Measurements from ENCODE around the gene P4HA2.
A peak's percentile ranks its signal among the peaks of the same experiment; 100 is the strongest.

Gene P4HA2

GRCh38 chr5:132253452-132254320 lies 26.0 kb upstream of the P4HA2 start:
- no peak for TF ChIP-seq JUND (IDR thresholded peaks at IDR 0.05; ENCODE audit: low read depth)
- in situ Hi-C loops (cut with HindIII; ENCODE audit: low pct_unique_long_range_greater_than_20kb, low sequenced_read_pairs) = no loop called here
- DNase-seq (ENCODE audit: low read depth in 1 of 2, low spot score in 1 of 2) = peak in 1 of 2 experiments; percentile 30

- TF ChIP-seq JUND (IDR thresholded peaks at IDR 0.05; ENCODE audit: low read depth) = no peak
- no peak for DNase-seq (ENCODE audit: low read depth in 1 of 2, low spot score in 1 of 2)
- in situ Hi-C loops (cut with HindIII; ENCODE audit: low pct_unique_long_range_greater_than_20kb, low sequenced_read_pairs) = no loop called here
These were observed 25.4 kb upstream of the P4HA2 start for GRCh38 chr5:132253008-132253441.

- no peak for DNase-seq (ENCODE audit: low read depth in 1 of 2, low spot score in 1 of 2)
- TF ChIP-seq JUND (IDR thresholded peaks at IDR 0.05; ENCODE audit: low read depth) = no peak
- in situ Hi-C loops (cut with HindIII; ENCODE audit: low pct_unique_long_range_greater_than_20kb, low sequenced_read_pairs) = no loop called here
These were observed 23.6 kb upstream of the P4HA2 start for GRCh38 chr5:132251220-132251725.

- no peak for TF ChIP-seq JUND (IDR thresholded peaks at IDR 0.05; ENCODE audit: low read depth)
- in situ Hi-C loops (cut with HindIII; ENCODE audit: low pct_unique_long_range_greater_than_20kb, low sequenced_read_pairs) = no loop called here
- DNase-seq (ENCODE audit: low read depth in 1 of 2, low spot score in 1 of 2) = no peak
These were observed 22.9 kb upstream of the P4HA2 start for GRCh38 chr5:132250547-132250946.

- no peak for TF ChIP-seq JUND (IDR thresholded peaks at IDR 0.05; ENCODE audit: low read depth)
- no peak for DNase-seq (ENCODE audit: low read depth in 1 of 2, low spot score in 1 of 2)
- in situ Hi-C loops (cut with HindIII; ENCODE audit: low pct_unique_long_range_greater_than_20kb, low sequenced_read_pairs) = no loop called here
These were observed 19.2 kb upstream of the P4HA2 start for GRCh38 chr5:132246806-132247205.

GRCh38 chr5:132245593-132245992 lies 17.9 kb upstream of the P4HA2 start:
- no peak for DNase-seq (ENCODE audit: low read depth in 1 of 2, low spot score in 1 of 2)
- no peak for TF ChIP-seq JUND (IDR thresholded peaks at IDR 0.05; ENCODE audit: low read depth)
- in situ Hi-C loops (cut with HindIII; ENCODE audit: low pct_unique_long_range_greater_than_20kb, low sequenced_read_pairs) = no loop called here

GRCh38 chr5:132243366-132243977 lies 15.8 kb upstream of the P4HA2 start:
- TF ChIP-seq JUND (IDR thresholded peaks at IDR 0.05; ENCODE audit: low read depth) = no peak
- in situ Hi-C loops (cut with HindIII; ENCODE audit: low pct_unique_long_range_greater_than_20kb, low sequenced_read_pairs) = no loop called here

GRCh38 chr5:132239776-132240175 lies 12.1 kb upstream of the P4HA2 start:
- TF ChIP-seq JUND (IDR thresholded peaks at IDR 0.05; ENCODE audit: low read depth) = no peak
- in situ Hi-C loops (cut with HindIII; ENCODE audit: low pct_unique_long_range_greater_than_20kb, low sequenced_read_pairs) = no loop called here
- DNase-seq (ENCODE audit: low read depth in 1 of 2, low spot score in 1 of 2) = no peak

More at GRCh38 chr5:132243366-132243977, 15.8 kb upstream of the P4HA2 start:
- no peak for DNase-seq (ENCODE audit: low read depth in 1 of 2, low spot score in 1 of 2)

- TF ChIP-seq JUND (IDR thresholded peaks at IDR 0.05; ENCODE audit: low read depth) = no peak
- DNase-seq (ENCODE audit: low read depth in 1 of 2, low spot score in 1 of 2) = no peak
- in situ Hi-C loops (cut with HindIII; ENCODE audit: low pct_unique_long_range_greater_than_20kb, low sequenced_read_pairs) = no loop called here
These were observed 11.3 kb upstream of the P4HA2 start for GRCh38 chr5:132238901-132239500.

DNA sequence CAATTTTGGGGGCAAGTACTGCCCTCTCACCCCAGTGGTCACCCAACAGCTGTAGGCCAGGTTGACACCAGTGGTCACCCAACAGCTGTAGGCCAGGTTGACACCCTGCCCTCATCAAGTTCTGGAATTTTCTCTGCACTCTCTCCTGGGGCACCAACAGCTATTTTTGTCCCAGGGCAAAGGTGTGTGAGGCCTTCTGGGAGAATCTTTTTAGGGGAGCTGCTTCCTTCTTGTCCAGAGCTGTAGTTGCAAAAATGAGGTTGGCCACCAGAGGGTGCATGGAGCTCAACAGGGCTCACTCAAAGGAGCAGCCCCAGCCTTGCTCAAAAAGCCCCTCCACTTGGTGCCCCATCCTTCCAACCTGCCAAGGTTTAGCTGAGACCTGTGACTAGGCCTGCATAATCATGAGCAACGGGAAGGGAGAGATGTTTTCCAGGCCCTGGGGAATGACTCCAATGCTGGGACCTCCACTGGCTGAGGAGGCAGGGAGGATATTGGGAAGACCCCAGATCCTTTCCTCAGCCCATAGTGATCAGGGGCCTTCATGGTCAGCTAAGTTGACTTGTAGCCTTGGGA lies 10.6 kb upstream of the P4HA2 start:
- DNase-seq (ENCODE audit: low read depth in 1 of 2, low spot score in 1 of 2) = peak; percentile 45 to 68
- in situ Hi-C loops (cut with HindIII; ENCODE audit: low pct_unique_long_range_greater_than_20kb, low sequenced_read_pairs) = no loop called here
- TF ChIP-seq JUND (IDR thresholded peaks at IDR 0.05; ENCODE audit: low read depth) = no peak

GRCh38 chr5:132237670-132238069 lies 10.0 kb upstream of the P4HA2 start:
- no peak for DNase-seq (ENCODE audit: low read depth in 1 of 2, low spot score in 1 of 2)
- in situ Hi-C loops (cut with HindIII; ENCODE audit: low pct_unique_long_range_greater_than_20kb, low sequenced_read_pairs) = no loop called here
- no peak for TF ChIP-seq JUND (IDR thresholded peaks at IDR 0.05; ENCODE audit: low read depth)

DNA sequence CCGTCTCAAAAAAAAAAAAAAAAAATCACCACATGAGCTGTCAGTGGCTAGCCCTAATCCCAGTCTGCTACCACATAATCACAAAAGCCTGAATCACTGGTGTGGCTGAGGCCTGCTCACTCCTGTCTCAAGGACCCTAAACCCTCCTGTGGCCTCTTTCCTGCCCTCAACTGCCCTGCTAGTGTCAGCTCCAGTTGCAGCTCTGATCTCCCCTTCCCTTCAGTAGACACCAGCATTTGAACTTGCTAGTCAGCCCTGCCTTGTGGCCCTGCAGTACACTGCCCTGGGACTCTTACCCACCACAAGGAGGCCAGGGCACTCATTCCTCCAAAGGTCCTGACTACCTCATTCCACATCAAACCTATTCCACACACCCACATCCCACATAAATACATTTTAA lies 9.5 kb upstream of the P4HA2 start:
- no peak for TF ChIP-seq JUND (IDR thresholded peaks at IDR 0.05; ENCODE audit: low read depth)
- DNase-seq (ENCODE audit: low read depth in 1 of 2, low spot score in 1 of 2) = no peak
- in situ Hi-C loops (cut with HindIII; ENCODE audit: low pct_unique_long_range_greater_than_20kb, low sequenced_read_pairs) = no loop called here

Data from T47D (cell line).